Nephron (organoid): Measurements from ENCODE around the gene TMEM129.

Experiments used
- H3K27ac Mint-ChIP-seq, 3 experiments: 2 replicates each; pipeline ENCODE4 v1.8.0; 2020; ENCODE audit warnings: mixed read lengths in 3 of 3, mild to moderate bottlenecking in 2 of 3, moderate library complexity in 1 of 3
- H3K27me3 Mint-ChIP-seq: 2 replicates; pipeline ENCODE4 v1.8.0; 2021; ENCODE audit warnings: low read depth, mild to moderate bottlenecking, moderate library complexity, mixed read lengths
- H3K36me3 Mint-ChIP-seq: 2 replicates; pipeline ENCODE4 v1.8.0; 2020; ENCODE audit warnings: low read depth, mixed read lengths
- H3K4me1 Mint-ChIP-seq: 2 replicates; pipeline ENCODE4 v1.8.0; 2020; ENCODE audit warnings: mixed read lengths
- H3K4me3 Mint-ChIP-seq, 3 experiments: 2 replicates each; pipeline ENCODE4 v1.8.0; 2020; ENCODE audit warnings: mild to moderate bottlenecking in 3 of 3, mixed read lengths in 3 of 3, moderate library complexity in 2 of 3
- H3K9me3 Mint-ChIP-seq: 2 replicates; pipeline ENCODE4 v1.8.0; 2020; ENCODE audit warnings: mixed read lengths
- CTCF ChIP-seq, 3 experiments: fragments of 200-600 bp; sonication (generic); IDR thresholded peaks; one replicate each; pipeline ENCODE4 v1.5.0; 2021; ENCODE audit warnings: antibody characterized with exemption in 3 of 3; ENCODE audit not compliant: unreplicated experiment in 3 of 3

TMEM129 gene, protein sequence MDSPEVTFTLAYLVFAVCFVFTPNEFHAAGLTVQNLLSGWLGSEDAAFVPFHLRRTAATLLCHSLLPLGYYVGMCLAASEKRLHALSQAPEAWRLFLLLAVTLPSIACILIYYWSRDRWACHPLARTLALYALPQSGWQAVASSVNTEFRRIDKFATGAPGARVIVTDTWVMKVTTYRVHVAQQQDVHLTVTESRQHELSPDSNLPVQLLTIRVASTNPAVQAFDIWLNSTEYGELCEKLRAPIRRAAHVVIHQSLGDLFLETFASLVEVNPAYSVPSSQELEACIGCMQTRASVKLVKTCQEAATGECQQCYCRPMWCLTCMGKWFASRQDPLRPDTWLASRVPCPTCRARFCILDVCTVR

GRCh38 chr4:1721003-1721665 lies at the start of gene TMEM129, which contains the start of gene TACC3:
Gene TMEM129, minus strand, starts transcription at chr4:1721323. Its CDS starts 486 bp downstream, at chr4:1720837.
Gene TACC3, plus strand, starts transcription at chr4:1721521. Its CDS starts 1,901 bp downstream, at chr4:1723422.
- Mint-ChIP-seq H3K4me3 (peak within 1 kb of the TSS; percentile 91 to 92 (median 92)), H3K4me1 (peaks cover 20% of the 10 kb centered on the region), H3K27me3 (no peaks in the 10 kb centered on the region), H3K9me3 (no peaks in the 10 kb centered on the region), H3K27ac (peak within 1 kb of the TSS; percentile 54 to 90 (median 79)), H3K36me3 (peaks cover 4% of the 10 kb centered on the region)
- no peak for TF ChIP-seq CTCF (IDR thresholded peaks at IDR 0.05; ENCODE audit: unreplicated experiment in 3 of 3)

DNA sequence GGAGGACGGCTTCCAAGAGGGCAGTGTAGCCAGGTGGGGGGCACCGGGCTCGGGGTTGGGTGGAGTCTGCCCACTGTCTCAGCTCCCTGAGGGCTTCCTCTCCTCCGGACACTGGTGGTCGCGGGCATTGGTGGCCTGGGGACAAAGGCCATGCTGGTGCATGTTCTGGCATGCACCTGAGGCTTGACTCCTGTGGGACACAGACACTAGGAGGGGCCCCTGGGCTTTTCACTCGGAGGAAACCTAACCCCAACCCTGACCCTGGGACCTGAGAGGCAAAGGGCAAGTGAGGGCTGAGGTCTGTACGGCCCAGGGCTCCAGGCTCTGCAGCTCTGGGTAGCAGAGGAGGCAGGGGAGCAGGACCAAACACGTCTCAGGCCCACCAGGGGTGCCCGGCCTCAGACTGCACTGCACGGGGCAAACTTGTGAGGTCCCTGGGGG lies 49.7 kb upstream of the TMEM129 start:
- H3K27me3 Mint-ChIP-seq = peaks cover 4% of the 10 kb centered on the region
- peaks cover 9% of the 10 kb centered on the region for H3K4me1 Mint-ChIP-seq
- H3K36me3 Mint-ChIP-seq = no peaks in the 10 kb centered on the region
- H3K4me3 Mint-ChIP-seq = no peak overlapping the region
- no peak for TF ChIP-seq CTCF (IDR thresholded peaks at IDR 0.05; ENCODE audit: unreplicated experiment in 3 of 3)
- H3K27ac Mint-ChIP-seq = no peak overlapping the region
- H3K9me3 Mint-ChIP-seq = no peaks in the 10 kb centered on the region

GRCh38 chr4:1770245-1770644 lies 49.1 kb upstream of the TMEM129 start:
- H3K4me1 Mint-ChIP-seq = peaks cover 9% of the 10 kb centered on the region
- H3K27me3 Mint-ChIP-seq = peaks cover 4% of the 10 kb centered on the region
- no peaks in the 10 kb centered on the region for H3K9me3 Mint-ChIP-seq
- no peak overlapping the region for H3K27ac Mint-ChIP-seq
- no peaks in the 10 kb centered on the region for H3K36me3 Mint-ChIP-seq
- H3K4me3 Mint-ChIP-seq = no peak overlapping the region
- TF ChIP-seq CTCF (IDR thresholded peaks at IDR 0.05; ENCODE audit: unreplicated experiment in 3 of 3) = no peak

DNA sequence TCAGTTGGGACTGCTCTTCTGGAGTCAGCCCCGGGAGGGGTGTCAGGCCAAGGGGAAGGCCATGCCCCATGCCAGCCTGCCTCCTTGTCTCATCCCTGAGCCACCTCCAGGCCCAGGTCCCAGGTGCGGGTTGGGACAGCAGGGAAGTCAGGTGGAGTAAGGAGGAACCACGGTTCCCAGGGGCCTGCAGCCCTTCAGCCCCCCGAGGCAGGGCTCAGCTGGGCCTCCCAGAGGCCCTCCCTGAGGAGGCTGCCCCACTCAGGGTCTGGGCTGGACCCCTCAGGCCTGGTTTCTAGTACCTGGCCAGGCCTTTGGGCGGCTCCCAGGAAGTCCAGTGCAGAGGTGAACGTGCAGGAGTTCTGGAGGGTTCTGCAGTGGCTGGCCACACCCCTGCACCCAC lies 48.6 kb upstream of the TMEM129 start:
- Mint-ChIP-seq H3K9me3 (no peaks in the 10 kb centered on the region), H3K27me3 (peaks cover 8% of the 10 kb centered on the region), H3K4me1 (peaks cover 9% of the 10 kb centered on the region), H3K27ac (peak overlapping the region in 1 of 3 experiments; percentile 24), H3K4me3 (no peak overlapping the region), H3K36me3 (no peaks in the 10 kb centered on the region)
- TF ChIP-seq CTCF (IDR thresholded peaks at IDR 0.05; ENCODE audit: unreplicated experiment in 3 of 3) = no peak

DNA sequence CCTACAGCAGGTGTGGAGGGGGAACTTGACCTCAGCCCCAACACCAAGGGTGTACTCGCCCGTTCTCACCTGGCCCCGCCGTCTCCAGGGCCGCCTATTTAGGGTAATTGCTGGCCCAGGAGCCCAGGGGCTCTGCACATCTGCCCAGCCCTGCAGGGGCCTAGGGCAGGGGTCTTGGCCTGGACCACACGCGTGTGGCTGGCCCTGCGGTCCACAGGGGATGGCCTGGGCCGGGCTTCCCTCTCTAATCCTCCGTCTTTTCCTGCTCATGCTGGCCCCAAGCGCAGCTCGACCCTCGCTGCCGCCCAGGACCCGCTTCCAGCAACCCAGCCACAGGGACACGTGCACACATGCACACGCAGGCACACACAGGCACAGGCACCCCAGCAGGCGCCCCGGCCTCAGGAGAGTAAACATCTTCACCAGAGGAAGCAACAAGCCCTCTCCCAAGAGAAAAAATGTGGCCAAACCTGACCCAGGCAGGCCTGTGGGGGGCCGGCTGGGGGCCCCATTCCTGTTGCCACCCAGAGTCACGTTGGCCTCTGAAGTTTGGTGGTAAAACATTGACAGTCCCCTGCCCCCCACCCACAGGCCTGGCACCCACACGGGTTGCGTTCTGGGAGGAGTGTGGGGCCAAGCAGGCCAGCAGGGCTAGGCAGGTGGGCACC lies 47.4 kb upstream of the TMEM129 start:
- Mint-ChIP-seq H3K27ac (peak overlapping the region; percentile 73 to 90 (median 76)), H3K36me3 (no peaks in the 10 kb centered on the region), H3K4me3 (peak overlapping the region; percentile 72 to 83 (median 83)), H3K4me1 (peaks cover 5% of the 10 kb centered on the region), H3K27me3 (peaks cover 8% of the 10 kb centered on the region), H3K9me3 (no peaks in the 10 kb centered on the region)
- no peak for TF ChIP-seq CTCF (IDR thresholded peaks at IDR 0.05; ENCODE audit: unreplicated experiment in 3 of 3)
